Fibroblast of upper back skin (primary cell): Measurements from ENCODE around the gene GOLT1A.

Experiments used
- DNase-seq: peaks from one replicate; pipeline ENCODE4 v3.0.0-alpha.2; 2013

GOLT1A gene

DNA sequence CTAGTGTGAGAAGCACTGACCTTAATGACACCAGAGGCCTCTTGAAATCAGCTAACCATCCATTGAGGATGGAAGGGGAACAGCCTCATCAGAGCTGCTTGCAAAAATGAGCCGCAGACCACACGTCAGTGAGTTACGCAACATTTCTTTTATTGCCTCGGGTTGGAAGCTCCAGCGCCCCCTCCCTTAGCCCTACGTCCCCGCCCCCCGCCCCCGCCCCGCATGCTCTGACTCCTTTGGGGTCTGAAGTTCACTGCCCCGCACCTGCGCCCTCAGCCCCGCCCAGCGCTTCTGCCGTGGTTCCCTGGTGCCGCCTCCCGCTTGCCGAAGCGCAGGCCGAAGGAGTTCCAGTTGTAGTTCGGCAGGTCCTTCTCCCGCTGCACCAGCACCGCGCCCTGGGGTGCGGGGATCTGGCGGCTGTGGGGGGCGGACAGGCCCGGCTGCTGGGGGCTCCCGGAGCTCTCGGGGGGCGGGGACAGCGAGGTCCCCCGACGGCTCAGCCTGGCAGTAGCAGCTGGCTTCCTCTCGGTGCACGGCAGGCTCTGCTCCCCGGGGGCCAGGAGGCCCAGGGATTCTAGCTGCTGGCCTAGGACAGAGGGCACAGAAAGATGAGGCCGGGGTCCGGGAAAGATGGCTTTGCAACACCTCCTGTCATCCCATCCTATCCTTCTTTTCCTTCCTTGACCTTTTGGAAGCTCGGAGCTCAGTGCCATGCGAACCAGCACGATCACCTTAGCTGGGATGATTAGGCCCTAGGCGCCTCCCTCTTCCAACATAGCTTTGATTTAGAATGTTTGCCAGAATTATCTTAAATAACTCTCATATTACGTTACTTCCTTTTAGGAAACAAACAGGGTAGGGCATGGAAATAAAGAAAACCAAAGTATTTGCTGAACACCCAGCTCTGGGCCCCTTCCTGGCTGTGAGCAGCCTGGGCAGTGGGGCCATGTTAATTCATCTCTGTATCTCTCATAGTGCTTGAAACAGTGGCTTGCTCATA, 23.3 kb downstream of the GOLT1A start:
- peak; percentile 68 for DNase-seq

DNA sequence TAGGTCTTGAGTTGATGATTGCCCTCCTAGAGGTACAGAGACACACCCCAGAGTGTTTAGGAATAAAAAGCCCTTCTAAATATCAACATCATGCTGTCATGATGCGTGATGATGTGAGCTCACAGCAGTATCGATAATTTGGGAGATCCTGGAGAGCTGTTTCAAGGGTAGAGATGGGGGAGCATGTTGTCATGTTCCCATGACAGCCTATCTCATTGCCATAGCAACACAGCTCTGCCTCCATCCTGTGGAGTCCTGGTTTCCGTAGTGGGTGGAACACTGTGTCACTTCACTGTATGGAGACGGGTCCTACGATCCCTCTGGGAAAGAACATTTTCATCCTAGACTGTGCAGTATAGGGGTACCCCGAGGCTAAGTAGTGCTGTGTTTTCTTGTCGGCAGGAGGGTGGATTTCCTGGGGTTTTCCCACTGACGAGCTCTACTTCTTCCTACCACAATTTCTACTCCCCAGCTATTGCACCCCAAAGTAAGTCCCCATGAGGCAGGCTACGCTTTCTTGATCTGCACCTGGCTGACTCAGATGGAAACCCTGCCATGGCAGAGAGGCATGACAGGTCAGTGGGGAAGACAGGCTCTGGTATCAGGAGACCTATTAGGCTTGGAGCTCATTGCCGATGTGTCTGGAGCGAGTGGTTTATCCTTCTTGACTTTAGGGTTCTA, 24.7 kb downstream of the GOLT1A start:
- no peak for DNase-seq

DNA sequence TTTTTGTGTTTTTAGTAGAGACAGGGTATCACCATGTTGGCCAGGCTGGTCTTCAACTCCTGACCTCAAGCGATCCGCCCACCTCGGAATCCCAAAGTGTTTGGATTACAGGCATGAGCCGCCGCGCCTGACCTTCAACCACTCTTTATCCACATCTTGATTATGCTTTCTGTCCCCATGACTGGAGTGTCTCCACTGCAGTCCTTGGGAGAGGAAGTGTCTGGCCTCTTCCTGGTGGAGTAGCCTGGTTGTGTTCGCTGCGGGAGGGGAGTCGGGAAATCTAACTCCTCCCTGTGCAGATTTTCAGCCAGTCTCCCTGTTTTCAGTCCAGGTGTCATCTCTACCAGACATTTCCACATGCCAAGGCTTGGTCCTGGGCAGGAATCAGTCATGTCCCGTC, 27.2 kb downstream of the GOLT1A start:
- no peak for DNase-seq

DNA sequence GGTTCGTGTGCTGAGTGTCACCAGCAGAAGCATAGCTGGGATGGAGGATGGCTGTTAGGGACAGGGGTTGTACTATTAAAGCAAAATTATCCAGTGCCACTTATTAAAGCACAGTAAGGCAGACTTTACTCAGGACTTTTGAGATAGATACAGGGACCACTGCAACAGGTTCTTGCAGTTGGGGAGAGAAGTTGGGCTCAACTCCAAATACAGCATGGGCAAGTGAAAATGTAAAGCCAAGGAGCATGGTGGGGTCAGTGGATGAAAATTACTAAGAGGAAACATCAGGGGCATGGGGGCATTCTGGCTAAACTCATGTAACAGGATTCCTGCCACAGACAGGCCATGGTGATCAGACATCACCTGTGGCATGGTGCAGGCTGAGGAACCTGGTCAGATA, 32.7 kb downstream of the GOLT1A start:
- DNase-seq = no peak

DNA sequence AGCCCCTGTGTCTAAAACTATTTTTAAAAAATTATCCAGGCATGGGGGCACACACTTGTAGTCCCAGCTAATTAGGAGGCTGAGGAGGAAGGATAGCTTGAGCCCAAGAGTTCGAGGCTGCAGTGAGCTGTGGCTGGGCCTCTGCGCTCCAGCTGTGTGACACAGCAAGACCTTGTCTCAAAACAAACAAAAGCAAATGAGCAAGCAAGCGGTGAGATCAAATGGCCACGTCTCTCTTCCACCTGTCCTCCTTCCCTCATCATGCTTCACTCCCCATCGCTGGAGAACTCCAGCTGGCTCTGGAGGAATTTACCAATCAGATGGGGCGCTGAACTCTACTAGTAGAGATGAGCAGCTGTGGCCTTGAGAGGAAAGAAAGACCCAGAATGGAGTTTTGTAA, 33.7 kb downstream of the GOLT1A start:
- DNase-seq = no peak

DNA sequence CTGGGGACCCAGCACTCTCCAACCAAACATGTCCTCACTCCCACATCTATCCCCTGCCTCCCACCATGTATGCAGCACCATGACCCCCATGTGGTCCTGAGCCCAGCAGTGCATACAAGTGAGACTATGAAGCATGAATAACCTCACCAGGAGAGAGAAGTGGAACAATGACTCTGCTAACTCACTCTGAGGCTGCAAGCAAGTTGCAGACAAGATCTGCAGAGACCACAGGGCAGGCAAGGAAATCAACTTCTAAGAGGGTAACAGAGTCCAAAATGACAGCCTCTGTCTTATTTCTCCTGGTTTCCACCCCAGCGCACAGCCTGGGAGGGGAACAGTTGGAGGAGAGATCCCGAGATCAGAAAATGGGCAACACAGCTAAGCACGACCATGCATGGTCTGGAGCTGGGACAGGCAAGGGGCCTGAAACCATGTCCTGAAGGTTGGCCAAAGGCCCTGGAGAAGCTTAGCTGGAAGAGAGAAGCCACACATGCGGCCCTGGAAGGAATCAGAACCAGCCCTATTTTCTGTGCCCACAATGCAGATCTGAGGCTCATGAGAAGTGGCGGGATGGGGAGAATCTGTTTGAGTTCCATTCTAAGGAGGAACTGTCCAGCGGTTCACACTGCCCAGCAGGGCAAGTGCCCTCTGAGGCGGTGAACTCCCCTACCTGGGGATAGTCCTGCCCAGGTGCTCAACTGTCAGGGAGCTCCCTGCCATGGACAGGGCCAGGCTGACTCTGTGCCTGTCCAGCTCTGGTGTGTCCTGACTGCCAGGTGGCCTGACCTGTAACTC, 35.1 kb downstream of the GOLT1A start:
- no peak for DNase-seq

DNA sequence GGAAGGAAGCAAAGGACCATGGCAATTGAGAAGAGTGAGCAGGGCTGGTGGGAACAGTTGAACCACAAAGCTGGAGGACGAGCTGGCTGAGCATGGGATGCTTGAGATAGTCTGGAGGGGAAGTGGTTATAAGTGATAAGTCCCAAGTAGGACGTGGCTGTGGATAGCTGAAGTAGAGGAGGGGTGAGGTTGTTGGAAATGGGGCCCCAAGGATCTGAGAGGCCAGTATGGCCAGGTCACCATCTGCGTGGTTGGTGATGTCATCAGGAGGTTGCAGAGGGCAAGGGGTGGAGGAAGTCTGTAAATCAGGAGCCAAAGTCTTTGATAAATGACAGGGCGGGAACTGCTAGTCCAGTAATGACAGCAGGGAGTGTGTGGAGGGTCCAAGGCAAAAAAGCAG, 36.7 kb downstream of the GOLT1A start:
- DNase-seq = no peak

DNA sequence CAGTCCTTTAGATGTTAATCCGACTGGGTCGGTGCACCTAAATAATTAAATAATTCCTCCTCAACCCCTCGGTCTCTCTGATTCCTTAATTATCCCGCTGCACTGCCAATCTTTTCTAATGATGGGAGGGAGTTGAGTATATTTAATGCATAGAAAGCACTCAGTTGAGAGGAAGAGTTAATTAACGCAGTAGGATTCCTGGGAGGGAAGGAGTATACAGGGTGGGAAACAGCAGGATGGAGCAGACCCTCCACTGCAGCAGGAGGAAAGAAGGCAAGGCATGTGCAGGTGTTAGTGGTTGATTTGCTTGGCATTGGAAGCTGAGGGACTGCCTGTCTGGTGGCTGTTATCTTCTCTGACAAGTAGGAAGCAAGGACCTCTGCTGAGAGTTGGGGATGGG, 37.7 kb downstream of the GOLT1A start:
- DNase-seq = no peak

DNA sequence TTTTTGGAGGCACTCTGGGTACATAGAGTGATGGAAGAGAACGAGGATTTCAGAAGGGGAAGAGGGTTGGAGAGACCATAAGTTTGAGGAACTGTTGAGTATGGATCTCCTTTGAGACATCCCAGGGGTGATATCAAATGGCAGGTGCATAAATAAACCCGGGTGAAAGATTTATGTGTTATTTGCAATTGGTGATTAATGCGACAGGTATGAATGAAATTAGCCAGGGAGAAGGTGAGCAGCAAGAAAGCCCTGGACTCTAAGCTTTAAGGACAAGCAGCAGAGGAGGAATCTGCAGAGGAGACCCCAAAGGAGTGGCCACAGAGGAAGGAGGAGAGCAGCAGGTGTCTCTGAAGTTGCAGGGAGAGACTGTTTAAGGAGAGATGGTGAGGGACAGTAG, 38.8 kb downstream of the GOLT1A start:
- no peak for DNase-seq

DNA sequence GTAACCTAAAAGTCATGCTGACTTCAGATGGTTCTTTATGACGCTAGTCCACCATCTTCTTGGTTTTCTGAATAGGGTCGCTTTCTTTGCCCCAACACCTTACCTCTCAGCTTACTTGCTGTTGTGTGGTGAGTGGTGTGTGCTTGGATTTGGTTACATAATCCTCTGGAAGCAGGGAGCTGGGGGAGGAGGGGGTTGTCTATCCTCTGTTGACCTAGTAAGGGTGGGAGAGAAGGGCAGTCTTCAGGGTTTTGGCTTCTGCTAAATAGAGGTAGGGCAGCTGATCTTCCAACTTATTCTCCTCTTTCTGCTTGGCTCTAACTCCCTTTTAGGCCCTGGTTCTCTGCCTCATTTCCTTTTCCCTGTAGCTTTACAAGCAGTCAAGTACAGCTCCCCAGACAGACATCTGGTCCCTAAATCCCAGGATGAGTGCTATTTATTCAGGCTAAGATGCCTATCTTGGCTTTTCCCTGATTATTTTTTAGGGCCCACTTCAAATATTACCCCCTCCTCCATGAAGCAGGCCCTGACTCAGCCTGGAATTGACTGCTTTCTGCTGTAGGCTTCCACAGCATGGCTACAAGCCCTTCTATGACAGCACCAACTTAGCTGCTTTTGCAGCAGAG, 41.3 kb downstream of the GOLT1A start:
- no peak for DNase-seq

DNA sequence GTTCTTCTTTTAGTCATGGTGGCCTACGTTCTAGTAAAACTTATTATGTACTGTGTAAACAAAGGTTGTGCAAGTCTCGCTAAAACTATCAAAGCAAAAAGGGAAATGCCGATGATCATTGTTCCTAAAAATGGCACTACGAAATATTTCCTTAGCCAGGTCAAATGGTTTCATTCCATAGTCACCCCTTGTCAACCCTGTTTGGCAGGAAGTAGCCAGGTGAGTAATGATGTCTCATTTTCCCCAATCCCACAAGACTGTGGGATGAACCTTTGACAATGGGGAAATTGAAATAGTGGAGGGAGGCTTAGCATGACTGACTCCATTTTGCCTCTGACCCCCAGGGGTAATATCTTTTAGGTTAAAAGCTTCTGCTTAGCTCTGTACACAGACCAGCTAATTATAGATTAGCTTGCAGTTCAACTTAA, 42.0 kb downstream of the GOLT1A start:
- DNase-seq = peak; percentile 65

DNA sequence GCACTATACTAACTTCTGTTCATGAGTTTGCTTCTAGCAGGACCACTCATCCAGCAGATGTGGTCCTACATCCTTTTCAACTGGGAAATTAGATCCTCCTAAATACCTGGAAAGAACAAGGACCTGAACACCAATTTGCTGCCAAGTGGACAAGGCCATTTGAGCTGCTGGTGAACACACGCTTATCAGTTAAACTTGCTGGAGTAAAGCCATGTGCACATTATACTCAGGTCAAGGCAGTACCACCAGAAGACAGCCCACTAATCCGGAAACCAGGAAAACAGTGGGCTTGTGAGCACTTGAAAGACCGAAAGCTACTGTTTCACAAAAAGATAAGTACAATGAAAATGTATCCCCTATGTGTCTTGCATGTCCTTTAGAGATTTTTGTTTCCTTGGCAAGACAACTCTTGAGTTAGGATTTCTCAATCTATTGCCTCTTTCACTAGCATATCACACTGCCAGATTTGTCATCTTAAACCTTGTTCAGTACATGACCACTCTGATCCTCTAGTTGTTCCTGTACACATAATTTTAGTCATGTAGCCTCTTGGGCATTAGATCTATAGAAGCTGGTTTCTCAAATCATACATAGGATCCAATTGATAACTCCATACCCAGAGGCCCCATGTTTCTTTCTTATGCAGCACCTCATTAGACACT, 43.2 kb downstream of the GOLT1A start:
- no peak for DNase-seq

DNA sequence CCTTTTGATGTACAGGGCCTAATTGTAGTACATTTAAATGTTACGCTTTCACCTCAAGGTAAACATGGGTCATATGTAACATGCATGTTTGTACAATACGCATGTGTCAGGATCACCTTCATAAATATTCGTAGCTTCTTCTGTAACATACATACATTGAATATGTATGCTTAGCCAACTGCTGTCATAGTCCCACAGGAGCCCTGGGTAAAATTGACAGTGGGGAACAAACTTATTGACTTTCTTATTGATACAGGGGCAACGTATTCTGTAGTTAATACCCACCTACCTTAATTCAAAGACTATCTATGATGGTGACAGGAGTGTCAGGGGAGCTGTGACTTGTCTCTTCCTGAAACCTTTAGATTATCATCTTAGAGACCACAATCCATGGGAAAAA, 43.9 kb downstream of the GOLT1A start:
- no peak for DNase-seq

DNA sequence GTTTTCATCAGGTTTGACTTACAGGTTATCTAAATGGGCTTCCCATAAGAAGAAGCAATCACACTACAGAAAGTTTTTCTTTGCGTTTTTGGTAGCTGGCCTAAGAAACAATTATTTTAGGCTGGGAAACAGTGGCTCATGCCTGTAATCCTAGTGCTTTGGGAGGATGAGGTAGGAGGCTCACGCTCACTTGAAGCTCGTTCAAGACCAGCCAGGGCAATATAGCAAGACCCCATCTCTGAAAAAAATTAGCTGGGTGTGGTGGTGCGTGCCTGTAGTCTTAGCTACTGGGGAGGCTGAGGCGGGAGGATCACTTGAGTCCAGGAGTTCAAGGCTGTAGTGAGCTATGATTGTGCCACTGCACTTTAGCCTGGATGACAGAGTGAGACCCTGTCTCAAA, 46.1 kb downstream of the GOLT1A start:
- DNase-seq = no peak

DNA sequence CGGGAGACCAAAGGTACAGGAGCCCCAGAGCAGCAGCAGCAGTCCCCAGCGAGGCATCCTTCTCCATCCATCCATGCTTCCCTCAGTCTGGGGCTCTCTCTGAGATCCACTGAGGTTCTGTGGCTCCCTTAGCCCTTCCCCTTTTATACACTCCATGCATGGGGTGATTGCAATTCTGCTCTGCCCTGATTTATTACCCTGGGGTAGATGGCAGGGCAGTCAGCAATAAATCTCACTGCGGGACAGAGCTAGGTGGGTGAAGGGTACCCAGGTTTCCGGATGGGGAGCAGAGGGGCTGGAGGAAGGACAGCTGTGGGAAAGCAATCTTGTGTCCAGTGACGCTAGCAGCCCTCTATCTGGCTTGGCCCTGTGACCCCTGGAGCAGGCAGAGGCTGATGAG, 47.6 kb downstream of the GOLT1A start, which contains the start of gene REN:
TSS of gene REN (minus strand) at position 119 of the 400 bp plus-strand sequence. CDS start at position 75, 44 bp downstream.
- no peak for DNase-seq

DNA sequence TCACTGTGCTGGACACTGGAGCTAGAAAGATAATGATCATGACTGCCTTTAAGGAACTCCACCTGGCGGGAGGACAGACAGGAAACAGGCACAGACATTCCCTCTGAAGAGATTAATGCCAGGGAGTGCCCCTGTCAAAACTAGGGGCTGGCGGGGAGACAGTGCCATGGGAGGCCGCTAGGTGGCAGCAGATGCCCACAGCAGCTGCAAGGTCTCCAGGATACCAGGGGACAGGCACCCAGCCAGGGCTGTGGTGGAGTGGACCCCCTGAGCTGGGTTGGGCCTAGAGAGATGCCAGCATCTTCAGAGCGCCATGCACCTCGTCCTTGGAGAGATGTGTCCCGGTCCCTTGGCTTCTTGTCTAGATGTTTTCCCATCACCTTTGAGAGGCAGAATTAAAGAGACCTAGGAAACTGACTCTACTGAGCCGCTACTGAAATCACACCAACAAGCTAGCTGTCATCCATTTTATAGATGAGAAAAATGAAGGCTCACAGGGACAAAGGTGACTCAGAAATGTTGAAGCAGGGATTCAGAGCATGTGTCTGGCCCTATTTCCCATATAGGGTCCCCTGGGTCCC, 51.2 kb downstream of the GOLT1A start:
- peak; percentile 70 for DNase-seq

DNA sequence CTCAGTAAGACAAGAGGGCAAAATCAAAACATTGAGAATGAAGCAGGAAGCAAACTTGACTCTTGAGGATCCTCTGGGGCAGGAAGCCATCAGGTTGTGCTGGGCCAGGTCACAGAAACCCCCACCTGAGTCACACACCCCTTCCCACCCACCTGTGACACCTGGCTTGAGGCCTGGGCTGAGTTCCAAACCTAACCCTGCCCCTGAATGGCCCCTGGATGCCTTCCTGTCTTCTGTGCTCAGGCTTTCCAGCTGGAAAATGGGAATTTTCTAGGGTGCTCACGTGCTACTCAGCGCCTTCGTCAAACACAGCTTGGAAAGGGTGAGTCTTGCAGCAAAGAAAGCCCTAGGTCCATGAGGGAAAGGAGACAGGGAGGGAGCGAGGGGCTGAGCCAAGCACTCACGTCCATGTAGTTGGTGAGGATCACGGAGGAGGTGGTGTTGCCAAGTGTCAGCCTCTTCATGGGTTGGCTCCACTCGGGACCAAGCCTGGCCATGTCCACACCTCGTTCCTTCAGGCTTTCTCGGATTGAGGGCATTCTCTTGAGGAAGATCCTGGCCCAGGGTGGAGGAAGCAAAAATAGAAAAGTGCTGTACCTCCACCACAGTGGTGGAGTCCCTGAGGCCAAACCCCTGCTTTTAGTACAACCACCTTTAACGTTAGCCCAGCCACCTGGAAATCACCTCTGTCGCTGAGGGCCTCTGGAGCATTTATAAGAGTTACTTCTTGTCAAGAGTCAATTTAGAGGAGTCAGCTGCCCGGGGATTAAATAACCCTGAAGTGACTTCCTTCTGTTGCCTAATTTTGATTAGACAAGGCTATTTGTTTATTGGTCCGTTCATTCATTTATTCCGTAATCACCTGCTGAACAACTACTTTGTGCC, 51.9 kb downstream of the GOLT1A start:
- DNase-seq = no peak

DNA sequence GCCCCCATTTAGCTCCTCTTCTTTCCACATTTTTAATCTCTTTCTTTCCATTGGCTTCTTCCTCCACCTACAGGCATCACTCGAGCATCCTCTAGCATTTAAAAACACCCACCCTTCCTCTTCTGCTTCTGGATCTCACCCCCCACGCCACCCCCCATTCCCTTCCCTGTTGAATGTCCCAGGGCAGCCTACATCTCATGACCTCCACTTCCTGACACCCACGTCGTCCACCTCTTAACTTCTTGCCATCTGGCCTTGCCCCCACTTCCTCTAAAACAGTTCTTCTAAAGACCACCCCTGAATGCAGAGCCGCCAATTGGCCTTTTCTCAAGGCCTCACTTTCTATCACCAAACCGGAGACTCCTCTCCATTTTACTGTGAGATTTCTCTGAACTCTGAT, 55.8 kb downstream of the GOLT1A start:
- DNase-seq = no peak

DNA sequence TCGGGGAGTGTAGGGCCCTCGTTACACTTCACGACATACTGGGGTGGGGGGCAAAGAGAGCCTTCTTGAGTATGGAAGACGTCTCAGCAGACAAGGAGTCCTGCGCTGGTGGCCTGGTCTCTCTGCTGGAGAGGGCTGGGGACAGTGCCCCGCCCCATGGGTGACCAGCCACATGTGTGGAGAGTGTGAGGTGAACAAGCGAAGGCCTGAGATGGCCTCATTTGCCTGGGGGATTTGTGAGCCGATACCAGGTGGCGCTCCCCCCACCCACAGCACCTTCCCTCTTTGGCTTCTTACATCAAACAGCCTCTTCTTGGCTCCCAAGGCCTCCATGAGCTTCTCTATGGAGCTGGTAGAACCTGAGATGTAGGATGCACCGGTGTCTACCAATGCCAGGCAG, 57.9 kb downstream of the GOLT1A start:
- DNase-seq = no peak

DNA sequence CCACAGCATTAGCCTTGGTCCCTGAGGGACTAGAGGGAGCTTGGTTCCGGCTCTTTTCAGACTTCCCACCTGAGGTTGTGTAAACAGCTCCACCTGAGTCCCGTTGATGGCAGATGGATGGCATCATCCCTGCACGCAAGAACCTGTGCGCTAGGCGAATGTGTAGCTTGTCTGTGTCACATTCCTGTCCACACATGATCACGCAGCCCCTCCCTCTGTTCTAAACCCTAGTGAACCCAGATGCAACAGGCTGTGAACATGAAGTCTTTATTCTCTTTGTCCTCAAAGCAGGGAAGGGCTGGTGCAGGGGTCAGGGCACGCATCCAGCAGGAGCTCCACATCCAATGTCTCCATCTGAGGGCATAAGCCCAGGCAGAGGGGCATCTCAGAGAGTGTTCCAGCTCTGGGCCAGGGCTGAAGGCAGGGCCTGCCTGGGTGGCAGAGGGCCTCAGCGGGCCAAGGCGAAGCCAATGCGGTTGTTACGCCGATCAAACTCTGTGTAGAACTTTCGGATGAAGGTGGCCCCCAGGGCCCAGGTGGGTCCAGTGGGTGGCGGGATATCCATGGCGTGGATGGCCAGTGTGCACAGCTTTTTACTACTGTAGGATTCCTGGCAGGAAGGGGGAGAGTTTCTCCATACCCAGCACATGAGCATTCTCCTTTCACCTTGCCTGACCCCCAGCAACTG, 59.1 kb downstream of the GOLT1A start:
- DNase-seq = no peak
